SK-N-SH (cell line): ENCODE measurements around the gene QSOX2. TPM values are rescaled to one million over a fixed set of nuclear protein-coding genes. Genes with fewer than 3 reads are reported as not detected.

Experiments
- CTCF ChIA-PET: fragments of 300-600, 350-600 bp; formaldehyde crosslinking; extraction: SDS; loops from one replicate; lab custom pipeline; 2021; lab: Yijun Ruan, JAX
- POLR2A ChIA-PET: fragments of 350-600 bp; sonication (Branson Sonifier 250); formaldehyde crosslinking; extraction: SDS; loops from one replicate; lab custom pipeline; 2020; ENCODE audit warnings: antibody characterized with exemption, inconsistent platforms; lab: Yijun Ruan, JAX
- DNase-seq: peaks from one replicate; pipeline ENCODE4 v3.0.0; 2012
- H2AFZ ChIP-seq: fragments of 200-600 bp; sonication (generic); 2 replicates; pipeline ENCODE4 v1.8.1; 2016; ENCODE audit warnings: antibody characterized with exemption, mild to moderate bottlenecking, low read depth
- H3F3A ChIP-seq: fragments of 200-600 bp; sonication (generic); replicated peaks from 2 replicates; pipeline ENCODE3; 2016; ENCODE audit warnings: antibody characterized with exemption, mild to moderate bottlenecking; ENCODE audit not compliant: insufficient read depth
- H3K27ac ChIP-seq, 2 experiments: fragments of 200-500 bp in 1 of 2; fragments of 200-600 bp in 1 of 2; sonication (Bioruptor generic) in 1 of 2; sonication (generic), shearing (Covaris generic) in 1 of 2; 2 replicates each; pipeline versions ENCODE4 v1.5.1 to v1.6.1; 2014 to 2016; ENCODE audit warnings: low read depth in 2 of 2, inconsistent platforms in 1 of 2, low read length in 1 of 2, mild to moderate bottlenecking in 1 of 2, mixed read lengths in 1 of 2
- H3K27me3 ChIP-seq: fragments of 200-600 bp; sonication (generic), shearing (Covaris generic); 2 replicates; pipeline ENCODE4 v1.6.1; 2016; ENCODE audit warnings: mixed run types; ENCODE audit not compliant: insufficient read depth
- H3K36me3 ChIP-seq, 2 experiments: fragments of 200-500 bp in 1 of 2; fragments of 200-600 bp in 1 of 2; sonication (Bioruptor generic) in 1 of 2; sonication (generic) in 1 of 2; replicated peaks in 1 of 2; 2 replicates each; pipeline versions ENCODE3 to v1.5.1; 2014 to 2016; ENCODE audit warnings: low read length in 1 of 2, mild to moderate bottlenecking in 1 of 2; ENCODE audit not compliant: insufficient read depth in 2 of 2, control insufficient read depth in 1 of 2
- H3K4me1 ChIP-seq, 2 experiments: fragments of 200-500 bp in 1 of 2; fragments of 200-600 bp in 1 of 2; sonication (Bioruptor generic) in 1 of 2; sonication (generic), shearing (Covaris generic) in 1 of 2; 2 replicates each; pipeline versions ENCODE4 v1.5.1 to v1.6.1; 2014 to 2016; ENCODE audit warnings: low read depth in 1 of 2, low read length in 1 of 2, mixed run types in 1 of 2; ENCODE audit not compliant: insufficient read depth in 2 of 2, control insufficient read depth in 1 of 2
- H3K4me2 ChIP-seq: fragments of 200-600 bp; sonication (generic), shearing (Covaris generic); 2 replicates; pipeline ENCODE4 v1.6.1; 2017; ENCODE audit warnings: mixed run types
- H3K4me3 ChIP-seq, 2 experiments: fragments of 200-500 bp in 1 of 2; fragments of 200-600 bp in 1 of 2; sonication (Bioruptor generic) in 1 of 2; sonication (generic), shearing (Covaris generic) in 1 of 2; 2 replicates each; pipeline versions ENCODE4 v1.5.1 to v1.8.1; 2014 to 2016; ENCODE audit warnings: low read depth in 2 of 2, inconsistent platforms in 1 of 2, low read length in 1 of 2, mild to moderate bottlenecking in 1 of 2, mixed read lengths in 1 of 2, moderate library complexity in 1 of 2
- H3K79me2 ChIP-seq: fragments of 200-600 bp; sonication (generic); 2 replicates; pipeline ENCODE4 v1.8.1; 2017; ENCODE audit warnings: mild to moderate bottlenecking; ENCODE audit not compliant: insufficient read depth
- H3K9ac ChIP-seq: fragments of 200-600 bp; sonication (generic); 2 replicates; pipeline ENCODE4 v1.6.1; 2017; ENCODE audit warnings: mixed run types
- H3K9me2 ChIP-seq: fragments of 200-600 bp; sonication (generic); 2 replicates; pipeline ENCODE4 v1.6.1; 2017; ENCODE audit warnings: mixed run types
- H3K9me3 ChIP-seq: fragments of 200-600 bp; sonication (generic); 2 replicates; pipeline ENCODE4 v1.6.1; 2017; ENCODE audit warnings: mixed run types, mild to moderate bottlenecking, moderate library complexity
- H4K20me1 ChIP-seq: fragments of 200-600 bp; sonication (generic); 2 replicates; pipeline ENCODE4 v1.6.1; 2017; ENCODE audit warnings: mild to moderate bottlenecking, mixed run types; ENCODE audit not compliant: insufficient read depth
- EZH2phosphoT487 ChIP-seq: fragments of 200-600 bp; sonication (generic); IDR thresholded peaks from 2 replicates; pipeline ENCODE4 v1.6.1; 2017; ENCODE audit warnings: low read depth, mixed run types, mild to moderate bottlenecking, antibody characterized with exemption, moderate library complexity, borderline replicate concordance
- GABPA ChIP-seq: IDR thresholded peaks from 2 replicates; pipeline ENCODE4 v1.4.0; 2012; ENCODE audit warnings: low read depth, mild to moderate bottlenecking
- JUND ChIP-seq: IDR thresholded peaks from 2 replicates; pipeline ENCODE4 v1.4.0; 2012
- RCOR1 ChIP-seq: fragments of 150-350 bp; IDR thresholded peaks from 2 replicates; pipeline ENCODE4 v1.6.1; 2017; ENCODE audit warnings: antibody characterized with exemption, low read length
- RFX5 ChIP-seq: IDR thresholded peaks from 2 replicates; pipeline ENCODE4 v1.6.1; 2012; ENCODE audit warnings: mild to moderate bottlenecking, improper control_type of control experiment, low read length
- TAF1 ChIP-seq: IDR thresholded peaks from 2 replicates; pipeline ENCODE4 v1.6.1; 2012; ENCODE audit warnings: low read depth, mild to moderate bottlenecking, low read length, moderate library complexity, borderline replicate concordance
- TCF12 ChIP-seq: IDR thresholded peaks from 2 replicates; pipeline ENCODE4 v1.4.0; 2012
- WGBS: methylation state at CpG from one replicate; pipeline ENCODE4 v1.1.6; 2017; ENCODE audit warnings: low lambda C conversion rate; 5-methylcytosine and 5-hydroxymethylcytosine counted together
- polyA plus RNA-seq, 3 experiments: library from polyadenylated mRNA; depleted of rRNA; stranded (reverse); fragments of >200 nt; gene quantifications; 2 replicates each; pipeline ENCODE4 v1.2.3, GENCODE V29; 2012
- TF ChIP-seq, protein P1 (sequence below): IDR thresholded peaks from 2 replicates; pipeline ENCODE4 v1.6.1; 2012; ENCODE audit warnings: mild to moderate bottlenecking, low read depth, low read length, moderate library complexity
- TF ChIP-seq, protein P2 (sequence below): fragments of 150-350 bp; IDR thresholded peaks from 2 replicates; pipeline ENCODE4 v1.6.1; 2016; ENCODE audit warnings: mild to moderate bottlenecking, low read depth, low read length
- TF ChIP-seq, protein P3 (sequence below): IDR thresholded peaks from 2 replicates; pipeline ENCODE4 v1.4.0; 2012; ENCODE audit warnings: low read depth
- TF ChIP-seq, protein P4 (sequence below): IDR thresholded peaks from 2 replicates; pipeline ENCODE4; 2012
- TF ChIP-seq, protein P5 (sequence below): fragments of 200-600 bp; sonication (generic); IDR thresholded peaks from 2 replicates; pipeline ENCODE4 v1.6.1; 2017; ENCODE audit warnings: antibody characterized with exemption, mild to moderate bottlenecking, moderate library complexity

Gene QSOX2
- polyA plus RNA-seq, 1 of the 3 experiments (the other 2 are of a cell fraction) = 26.6 TPM

DNA sequence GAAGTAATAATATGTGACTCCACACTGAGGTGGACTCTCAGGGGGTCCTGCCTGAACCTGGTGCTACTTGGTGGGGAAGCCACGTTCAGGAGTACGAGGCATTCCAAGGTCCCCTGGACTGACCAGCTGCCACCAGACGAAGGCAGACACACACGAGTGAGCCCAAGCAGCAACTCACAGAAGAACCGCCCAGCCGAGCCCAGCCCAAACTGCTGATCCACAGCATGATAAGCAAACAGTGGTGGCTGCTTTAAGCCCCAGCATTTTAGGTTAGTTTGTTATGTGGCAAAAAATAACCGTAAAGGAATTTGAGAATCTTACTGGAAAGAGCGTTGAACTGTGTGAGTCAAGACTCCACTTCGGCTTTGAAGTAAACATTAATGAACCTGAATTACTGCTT, 31.9 kb downstream of the QSOX2 start (continued):
- TF ChIP-seq, protein P1, sequence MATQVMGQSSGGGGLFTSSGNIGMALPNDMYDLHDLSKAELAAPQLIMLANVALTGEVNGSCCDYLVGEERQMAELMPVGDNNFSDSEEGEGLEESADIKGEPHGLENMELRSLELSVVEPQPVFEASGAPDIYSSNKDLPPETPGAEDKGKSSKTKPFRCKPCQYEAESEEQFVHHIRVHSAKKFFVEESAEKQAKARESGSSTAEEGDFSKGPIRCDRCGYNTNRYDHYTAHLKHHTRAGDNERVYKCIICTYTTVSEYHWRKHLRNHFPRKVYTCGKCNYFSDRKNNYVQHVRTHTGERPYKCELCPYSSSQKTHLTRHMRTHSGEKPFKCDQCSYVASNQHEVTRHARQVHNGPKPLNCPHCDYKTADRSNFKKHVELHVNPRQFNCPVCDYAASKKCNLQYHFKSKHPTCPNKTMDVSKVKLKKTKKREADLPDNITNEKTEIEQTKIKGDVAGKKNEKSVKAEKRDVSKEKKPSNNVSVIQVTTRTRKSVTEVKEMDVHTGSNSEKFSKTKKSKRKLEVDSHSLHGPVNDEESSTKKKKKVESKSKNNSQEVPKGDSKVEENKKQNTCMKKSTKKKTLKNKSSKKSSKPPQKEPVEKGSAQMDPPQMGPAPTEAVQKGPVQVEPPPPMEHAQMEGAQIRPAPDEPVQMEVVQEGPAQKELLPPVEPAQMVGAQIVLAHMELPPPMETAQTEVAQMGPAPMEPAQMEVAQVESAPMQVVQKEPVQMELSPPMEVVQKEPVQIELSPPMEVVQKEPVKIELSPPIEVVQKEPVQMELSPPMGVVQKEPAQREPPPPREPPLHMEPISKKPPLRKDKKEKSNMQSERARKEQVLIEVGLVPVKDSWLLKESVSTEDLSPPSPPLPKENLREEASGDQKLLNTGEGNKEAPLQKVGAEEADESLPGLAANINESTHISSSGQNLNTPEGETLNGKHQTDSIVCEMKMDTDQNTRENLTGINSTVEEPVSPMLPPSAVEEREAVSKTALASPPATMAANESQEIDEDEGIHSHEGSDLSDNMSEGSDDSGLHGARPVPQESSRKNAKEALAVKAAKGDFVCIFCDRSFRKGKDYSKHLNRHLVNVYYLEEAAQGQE = no peak

DNA sequence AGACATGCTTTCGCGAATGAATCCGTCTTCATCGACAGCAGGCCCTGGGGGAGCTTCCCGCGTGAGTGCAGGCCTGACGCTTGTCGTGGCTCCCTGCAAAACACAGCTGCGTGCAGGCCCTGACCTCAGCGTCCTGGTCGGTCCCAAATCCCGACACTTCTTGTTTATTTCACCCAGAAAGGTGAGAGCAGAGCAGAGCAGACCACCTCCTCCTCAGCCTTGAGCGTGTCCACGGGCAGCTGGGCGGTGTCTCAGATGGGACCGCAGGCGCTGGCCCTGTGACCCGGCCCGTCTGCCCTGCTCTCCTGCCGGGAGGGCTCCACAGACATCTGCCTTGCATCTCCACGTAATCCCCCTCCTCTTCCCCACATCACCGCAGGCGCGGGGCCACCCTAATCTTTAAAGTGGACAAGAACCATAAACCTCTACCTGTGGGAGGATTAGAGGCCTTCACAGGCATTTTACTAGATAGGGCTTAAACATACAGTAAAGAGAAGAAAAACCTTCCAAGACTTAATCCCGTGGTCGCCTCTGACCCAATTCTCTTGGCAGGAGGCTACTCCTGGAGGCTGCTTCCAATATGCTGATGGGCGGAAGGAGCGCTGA, 33.2 kb downstream of the QSOX2 start:
- Histone ChIP-seq H3F3A (no peaks in the 10 kb centered on the region), H3K36me3 (peaks cover 5 to 41% of the 10 kb centered on the region in 2 experiments), H3K4me3 (no peak overlapping the region), H3K9me2 (no peaks in the 10 kb centered on the region), H4K20me1 (no peaks in the 10 kb centered on the region), H2AFZ (no peak overlapping the region), H3K27ac (no peak overlapping the region), H3K9me3 (no peaks in the 10 kb centered on the region), H3K79me2 (no peaks in the 10 kb centered on the region), H3K27me3 (no peaks in the 10 kb centered on the region), H3K4me1 (peaks cover 0 to 3% of the 10 kb centered on the region in 2 experiments; a peak in 1 of 4 replicates), H3K4me2 (no peak overlapping the region), H3K9ac (no peak overlapping the region)
- 97% methylated on average over 17 of the region's 28 CpGs for WGBS
- no peak for DNase-seq
- TF ChIP-seq GABPA (no peak), EZH2phosphoT487 (no peak), TCF12 (no peak), JUND (no peak), RCOR1 (no peak), TAF1 (no peak), RFX5 (no peak)
- TF ChIP-seq, protein P2, sequence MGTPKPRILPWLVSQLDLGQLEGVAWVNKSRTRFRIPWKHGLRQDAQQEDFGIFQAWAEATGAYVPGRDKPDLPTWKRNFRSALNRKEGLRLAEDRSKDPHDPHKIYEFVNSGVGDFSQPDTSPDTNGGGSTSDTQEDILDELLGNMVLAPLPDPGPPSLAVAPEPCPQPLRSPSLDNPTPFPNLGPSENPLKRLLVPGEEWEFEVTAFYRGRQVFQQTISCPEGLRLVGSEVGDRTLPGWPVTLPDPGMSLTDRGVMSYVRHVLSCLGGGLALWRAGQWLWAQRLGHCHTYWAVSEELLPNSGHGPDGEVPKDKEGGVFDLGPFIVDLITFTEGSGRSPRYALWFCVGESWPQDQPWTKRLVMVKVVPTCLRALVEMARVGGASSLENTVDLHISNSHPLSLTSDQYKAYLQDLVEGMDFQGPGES = no peak
- TF ChIP-seq, protein P3, sequence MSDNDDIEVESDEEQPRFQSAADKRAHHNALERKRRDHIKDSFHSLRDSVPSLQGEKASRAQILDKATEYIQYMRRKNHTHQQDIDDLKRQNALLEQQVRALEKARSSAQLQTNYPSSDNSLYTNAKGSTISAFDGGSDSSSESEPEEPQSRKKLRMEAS = no peak
- TF ChIP-seq, protein P4, sequence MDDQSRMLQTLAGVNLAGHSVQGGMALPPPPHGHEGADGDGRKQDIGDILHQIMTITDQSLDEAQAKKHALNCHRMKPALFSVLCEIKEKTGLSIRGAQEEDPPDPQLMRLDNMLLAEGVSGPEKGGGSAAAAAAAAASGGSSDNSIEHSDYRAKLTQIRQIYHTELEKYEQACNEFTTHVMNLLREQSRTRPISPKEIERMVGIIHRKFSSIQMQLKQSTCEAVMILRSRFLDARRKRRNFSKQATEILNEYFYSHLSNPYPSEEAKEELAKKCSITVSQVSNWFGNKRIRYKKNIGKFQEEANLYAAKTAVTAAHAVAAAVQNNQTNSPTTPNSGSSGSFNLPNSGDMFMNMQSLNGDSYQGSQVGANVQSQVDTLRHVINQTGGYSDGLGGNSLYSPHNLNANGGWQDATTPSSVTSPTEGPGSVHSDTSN = no peak
- TF ChIP-seq, protein P5, sequence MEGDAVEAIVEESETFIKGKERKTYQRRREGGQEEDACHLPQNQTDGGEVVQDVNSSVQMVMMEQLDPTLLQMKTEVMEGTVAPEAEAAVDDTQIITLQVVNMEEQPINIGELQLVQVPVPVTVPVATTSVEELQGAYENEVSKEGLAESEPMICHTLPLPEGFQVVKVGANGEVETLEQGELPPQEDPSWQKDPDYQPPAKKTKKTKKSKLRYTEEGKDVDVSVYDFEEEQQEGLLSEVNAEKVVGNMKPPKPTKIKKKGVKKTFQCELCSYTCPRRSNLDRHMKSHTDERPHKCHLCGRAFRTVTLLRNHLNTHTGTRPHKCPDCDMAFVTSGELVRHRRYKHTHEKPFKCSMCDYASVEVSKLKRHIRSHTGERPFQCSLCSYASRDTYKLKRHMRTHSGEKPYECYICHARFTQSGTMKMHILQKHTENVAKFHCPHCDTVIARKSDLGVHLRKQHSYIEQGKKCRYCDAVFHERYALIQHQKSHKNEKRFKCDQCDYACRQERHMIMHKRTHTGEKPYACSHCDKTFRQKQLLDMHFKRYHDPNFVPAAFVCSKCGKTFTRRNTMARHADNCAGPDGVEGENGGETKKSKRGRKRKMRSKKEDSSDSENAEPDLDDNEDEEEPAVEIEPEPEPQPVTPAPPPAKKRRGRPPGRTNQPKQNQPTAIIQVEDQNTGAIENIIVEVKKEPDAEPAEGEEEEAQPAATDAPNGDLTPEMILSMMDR = no peak
- CTCF ChIA-PET = interaction anchor here (0.7 to 4.8 kb wide), 2 partner anchors 14 to 57 kb away, joined by 3 to 32 read pairs; no protein-coding TSS in a partner anchor
- POLR2A ChIA-PET = no interaction called here
